Subcutaneous adipose tissue (tissue), 4 donors: ENCODE measurements around the gene MIP. TPM values are rescaled to one million over a fixed set of nuclear protein-coding genes. Genes with fewer than 3 reads are reported as not detected.

Source experiments
- total RNA-seq, 4 donors: library from RNA; depleted of rRNA; stranded (reverse); fragments of >200 nt; gene quantifications; one replicate each; pipeline ENCODE4 v1.1.0, GENCODE V29; 2016
- TF ChIP-seq, protein P1 (sequence below): fragments of 450-650 bp; IDR thresholded peaks from one replicate; pipeline ENCODE4 v1.5.1; 2016; ENCODE audit warnings: low read depth, mild to moderate bottlenecking, control low read depth, antibody characterized with exemption, moderate library complexity

The MIP gene
- total RNA-seq, 4 donors from 2014 or later, result not detected

DNA sequence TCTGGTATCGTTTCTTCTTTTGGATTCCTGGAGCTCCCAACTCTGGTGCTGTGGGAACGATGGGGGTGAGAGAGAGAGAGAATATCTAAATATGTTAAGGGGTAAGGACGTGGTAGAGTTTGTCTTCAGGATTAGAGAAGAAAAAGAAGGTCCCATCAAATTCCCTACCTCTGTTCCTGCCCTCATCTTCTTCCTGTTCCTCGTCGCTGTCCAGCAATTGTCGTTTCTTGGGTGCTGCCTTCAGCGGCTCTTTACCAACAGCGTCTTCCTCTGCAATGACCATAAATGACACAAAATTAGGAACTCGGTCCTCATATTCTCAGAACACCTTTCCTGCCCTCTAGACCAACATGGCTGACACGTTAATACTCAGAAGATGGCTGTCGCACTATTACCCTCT, 36.7 kb downstream of the MIP start:
- TF ChIP-seq, protein P1, sequence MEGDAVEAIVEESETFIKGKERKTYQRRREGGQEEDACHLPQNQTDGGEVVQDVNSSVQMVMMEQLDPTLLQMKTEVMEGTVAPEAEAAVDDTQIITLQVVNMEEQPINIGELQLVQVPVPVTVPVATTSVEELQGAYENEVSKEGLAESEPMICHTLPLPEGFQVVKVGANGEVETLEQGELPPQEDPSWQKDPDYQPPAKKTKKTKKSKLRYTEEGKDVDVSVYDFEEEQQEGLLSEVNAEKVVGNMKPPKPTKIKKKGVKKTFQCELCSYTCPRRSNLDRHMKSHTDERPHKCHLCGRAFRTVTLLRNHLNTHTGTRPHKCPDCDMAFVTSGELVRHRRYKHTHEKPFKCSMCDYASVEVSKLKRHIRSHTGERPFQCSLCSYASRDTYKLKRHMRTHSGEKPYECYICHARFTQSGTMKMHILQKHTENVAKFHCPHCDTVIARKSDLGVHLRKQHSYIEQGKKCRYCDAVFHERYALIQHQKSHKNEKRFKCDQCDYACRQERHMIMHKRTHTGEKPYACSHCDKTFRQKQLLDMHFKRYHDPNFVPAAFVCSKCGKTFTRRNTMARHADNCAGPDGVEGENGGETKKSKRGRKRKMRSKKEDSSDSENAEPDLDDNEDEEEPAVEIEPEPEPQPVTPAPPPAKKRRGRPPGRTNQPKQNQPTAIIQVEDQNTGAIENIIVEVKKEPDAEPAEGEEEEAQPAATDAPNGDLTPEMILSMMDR, result no peak

DNA sequence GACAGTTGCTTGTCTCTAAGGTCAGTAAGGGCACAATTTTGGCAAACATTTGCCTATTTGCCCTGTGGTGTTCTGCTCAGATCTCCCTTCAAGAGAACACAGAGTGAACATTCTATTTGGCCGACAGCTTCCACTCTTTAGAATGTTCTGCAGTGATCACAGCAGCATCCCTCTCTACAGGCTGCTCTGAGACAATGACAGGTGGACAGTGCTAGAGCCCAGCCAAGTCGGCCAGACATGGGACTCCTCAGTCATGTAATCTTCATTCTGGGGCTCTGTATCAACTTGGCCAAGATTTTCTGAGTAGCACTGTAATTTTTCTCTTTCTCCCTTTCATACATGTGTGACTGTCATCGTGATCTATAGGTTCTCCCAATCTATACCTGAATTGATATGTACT, 40.1 kb downstream of the MIP start:
- TF ChIP-seq, protein P1, result no peak

DNA sequence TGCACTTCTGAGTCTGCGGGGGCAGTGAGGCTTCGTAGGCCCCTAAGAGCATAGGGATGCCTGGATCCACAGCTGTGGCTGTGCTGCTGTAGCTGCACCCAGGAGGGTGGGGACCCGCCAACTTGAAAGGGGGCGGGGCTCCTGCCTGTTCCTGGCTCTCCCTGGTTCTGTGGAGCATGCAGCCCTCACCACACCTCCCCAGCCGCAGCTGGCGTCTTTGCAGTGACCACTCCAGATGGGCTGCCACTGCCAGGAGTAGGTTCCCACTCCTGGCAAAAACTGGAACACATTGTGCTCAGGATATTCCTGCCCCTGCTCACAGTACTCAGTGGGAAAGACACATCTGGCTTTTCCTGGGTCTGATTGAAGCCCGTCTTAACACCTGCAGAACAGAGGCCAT, 41.1 kb downstream of the MIP start:
- TF ChIP-seq, protein P1, result no peak

DNA sequence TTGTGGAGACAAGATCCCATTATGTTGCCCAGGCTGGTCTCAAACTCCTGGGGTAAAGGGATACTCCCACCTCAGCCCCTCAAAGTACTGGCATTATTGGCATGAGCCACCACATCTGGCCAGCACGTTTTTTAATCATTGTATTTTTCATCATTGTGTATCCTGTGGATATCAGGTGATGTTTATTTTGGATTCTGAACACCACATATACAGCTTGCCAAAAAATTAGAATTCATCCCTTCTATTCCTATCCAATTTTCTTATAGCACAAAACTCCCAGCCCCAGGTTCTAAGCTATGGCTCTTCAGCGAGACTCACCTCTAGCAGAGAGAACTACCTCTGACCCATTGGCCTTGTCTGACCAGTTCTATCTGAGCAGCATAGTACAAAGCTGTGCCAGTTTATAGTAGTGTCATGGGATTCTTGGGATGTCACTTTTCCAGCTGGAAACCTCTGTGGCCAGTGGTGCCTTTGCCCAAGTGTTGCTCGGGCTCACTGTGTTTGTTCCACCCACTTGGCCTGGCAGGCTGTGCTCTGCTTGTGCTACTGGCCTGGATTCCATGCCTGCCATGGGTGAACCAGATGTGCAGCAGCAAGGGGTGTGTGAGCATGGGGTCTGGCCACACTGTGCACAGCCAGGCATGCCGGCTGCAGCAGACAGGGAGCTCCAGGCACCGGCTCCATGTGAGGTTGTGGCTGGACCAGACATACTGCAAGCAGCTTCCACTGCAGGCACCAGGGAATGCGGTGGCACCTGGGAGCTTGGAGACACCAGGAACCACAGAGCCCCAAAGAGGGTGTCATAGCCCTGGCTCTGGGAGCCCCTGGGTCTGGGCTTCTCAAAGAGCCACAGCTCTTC, 42.4 kb downstream of the MIP start:
- TF ChIP-seq, protein P1, result no peak

DNA sequence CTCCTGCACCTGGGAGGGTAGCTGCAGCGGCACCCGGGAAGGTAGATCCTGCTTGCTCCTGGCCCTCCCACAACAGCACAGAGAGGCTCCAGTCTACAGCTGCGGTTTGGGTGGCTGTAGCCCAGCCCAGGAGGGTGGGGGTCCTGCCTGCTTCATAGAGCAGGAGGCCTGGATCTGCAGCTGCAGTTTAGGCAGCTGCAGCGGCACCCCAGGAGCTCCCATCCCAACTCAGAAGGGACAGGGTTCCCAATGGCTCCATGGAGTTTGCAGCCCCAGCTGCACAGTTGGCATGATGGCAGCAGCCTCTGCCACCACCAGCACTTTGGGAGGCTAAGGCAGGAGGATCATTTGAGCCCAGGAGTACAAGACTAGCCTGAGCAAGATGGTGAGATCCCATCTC, 43.7 kb downstream of the MIP start:
- TF ChIP-seq, protein P1, result no peak

DNA sequence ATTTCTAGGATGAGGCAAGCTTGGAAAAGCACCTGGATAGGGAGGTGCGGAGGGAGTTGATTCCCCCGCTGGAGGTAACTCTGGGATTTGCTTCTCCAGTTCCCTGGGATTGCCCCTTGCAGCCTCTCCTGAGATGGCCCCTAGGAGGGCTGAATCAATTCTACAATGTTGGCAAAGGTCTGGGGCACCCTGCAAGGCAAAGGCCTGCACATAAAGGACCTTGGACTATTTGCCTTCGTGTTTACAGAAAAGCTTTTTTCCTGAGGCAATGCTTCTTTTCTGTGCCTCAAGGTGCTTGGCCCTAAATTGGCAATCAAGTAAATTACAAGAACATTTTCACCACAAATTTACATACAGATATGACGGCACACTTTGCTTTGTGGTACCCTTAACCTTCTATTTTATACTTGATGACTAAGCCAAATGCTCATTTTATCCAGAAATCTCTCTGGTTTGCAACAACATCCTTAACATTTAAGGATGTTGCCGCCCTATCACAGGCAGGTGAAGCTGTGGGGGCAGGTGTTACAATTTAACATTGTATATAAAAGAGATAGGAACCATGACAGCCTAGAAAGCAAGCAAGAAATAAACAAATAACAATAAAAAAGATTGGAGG, 45.5 kb downstream of the MIP start:
- TF ChIP-seq, protein P1, result no peak

Other genes starting within 250 kb of the MIP start
- 100 to 1,000 TPM in 1 of 4 donors, 10 to 100 TPM in 3; 64.3 to 101 (median 84.9) TPM for gene RNF41, start 232.7 kb downstream of the MIP start, total RNA-seq
- gene NABP2, start 230.3 kb downstream of the MIP start, total RNA-seq, result 10 to 100 TPM; 12.6 to 25.3 (median 19.1) TPM
- gene SLC39A5, start 224.6 kb downstream of the MIP start, total RNA-seq, result not detected
- gene ANKRD52, start 196.3 kb downstream of the MIP start, total RNA-seq, result 10 to 100 TPM; 14.3 to 24.1 (median 19.9) TPM
- 10 to 100 TPM in 3 of 4 donors, 1 to 10 TPM in 1; 9.3 to 18.3 (median 12.4) TPM for gene COQ10A, start 187.7 kb downstream of the MIP start, total RNA-seq
- gene CS, start 154.3 kb downstream of the MIP start, total RNA-seq, result 100 to 1,000 TPM; 107 to 278 (median 141) TPM
- 10 to 100 TPM; 59.7 to 76.7 (median 64.7) TPM for gene CNPY2, start 138.7 kb downstream of the MIP start, total RNA-seq
- 10 to 100 TPM; 29.9 to 47.3 (median 31.7) TPM for gene PAN2, start 120.7 kb downstream of the MIP start, total RNA-seq
- gene IL23A, start 115.8 kb downstream of the MIP start, total RNA-seq, result 1 to 10 TPM in 1 of 4 donors, not detected in 3; 1.0 TPM
- 100 to 1,000 TPM in 3 of 4 donors, 10 to 100 TPM in 1; 86.7 to 274 (median 213) TPM for gene STAT2, start 94.5 kb downstream of the MIP start, total RNA-seq
- gene APOF, start 91.8 kb downstream of the MIP start, total RNA-seq, result not detected
- 1 to 10 TPM; 3.1 to 8.3 (median 4.8) TPM for gene TIMELESS, start 5.2 kb downstream of the MIP start, total RNA-seq
- 1 to 10 TPM; 1.5 to 3.2 (median 1.8) TPM for gene SPRYD4, start 13.9 kb upstream of the MIP start, total RNA-seq
- gene GLS2, start 33.5 kb upstream of the MIP start, total RNA-seq, result 1 to 10 TPM in 2 of 4 donors, not detected in 2; 1.8 to 3.2 TPM
- gene RBMS2, start 67.2 kb upstream of the MIP start, total RNA-seq, result 10 to 100 TPM; 22.0 to 49.5 (median 33.0) TPM
- 100 to 1,000 TPM in 1 of 4 donors, 10 to 100 TPM in 3; 61.9 to 172 (median 82.3) TPM for gene BAZ2A, start 175.7 kb upstream of the MIP start, total RNA-seq
- gene ATP5F1B, start 191.3 kb upstream of the MIP start, total RNA-seq, result 100 to 1,000 TPM; 323 to 838 (median 466) TPM
- 100 to 1,000 TPM in 2 of 4 donors, 10 to 100 TPM in 2; 87.4 to 145 (median 96.2) TPM for gene PTGES3, start 233.6 kb upstream of the MIP start, total RNA-seq